HTR-8/SVneo (cell line): ENCODE results near the gene PBX3.
A peak's percentile ranks its signal among the peaks of the same experiment; 100 is the strongest.

Experiments
- DNase-seq: peaks from one replicate; pipeline ENCODE4 v3.0.0; 2011; ENCODE audit warnings: low spot score, mixed read lengths; ENCODE audit not compliant: insufficient read length
- FAIRE-seq: peaks from 2 replicates; lab custom pipeline; 2011; peaks lifted over from hg19 to GRCh38; lab: Jason Lieb, UNC

The PBX3 gene

DNA sequence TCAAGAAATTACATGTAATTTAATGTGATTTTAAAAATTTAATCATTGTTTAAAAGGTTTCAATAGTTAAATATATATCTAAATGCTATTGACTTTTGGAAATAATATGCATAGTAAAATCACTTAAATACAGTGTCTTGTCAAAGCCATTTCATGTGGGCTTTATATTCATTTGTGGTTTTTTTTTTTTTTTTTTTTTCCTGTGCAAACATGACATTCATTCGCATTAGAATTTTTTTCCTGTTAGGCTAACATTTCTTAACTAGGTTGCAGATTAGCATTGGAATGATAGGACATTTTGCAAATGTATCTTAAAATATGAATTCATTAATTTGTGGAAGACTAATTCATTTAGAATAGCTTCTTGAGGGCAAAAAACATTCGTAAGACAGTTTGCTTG lies 149.8 kb downstream of the PBX3 start:
- FAIRE-seq (no peak), DNase-seq (no peak)

DNA sequence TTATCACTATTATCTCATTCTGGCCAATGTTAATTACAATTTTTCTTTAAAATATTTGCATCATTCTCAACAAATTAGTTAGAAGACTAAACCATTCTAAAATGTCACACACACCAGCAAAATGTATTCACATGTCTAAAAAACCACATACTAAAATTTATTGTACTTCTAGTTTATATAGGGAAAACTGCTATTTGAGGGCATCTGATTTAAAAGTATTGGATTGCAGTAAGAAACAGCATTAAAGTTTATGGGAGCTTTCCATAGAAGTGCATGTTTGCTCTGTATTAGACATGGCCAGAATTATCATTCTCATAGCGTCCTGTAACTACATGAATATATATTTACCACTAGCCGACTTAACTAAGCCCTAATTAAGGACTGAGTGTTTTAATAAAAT lies 150.3 kb downstream of the PBX3 start:
- FAIRE-seq: no peak
- no peak for DNase-seq

DNA sequence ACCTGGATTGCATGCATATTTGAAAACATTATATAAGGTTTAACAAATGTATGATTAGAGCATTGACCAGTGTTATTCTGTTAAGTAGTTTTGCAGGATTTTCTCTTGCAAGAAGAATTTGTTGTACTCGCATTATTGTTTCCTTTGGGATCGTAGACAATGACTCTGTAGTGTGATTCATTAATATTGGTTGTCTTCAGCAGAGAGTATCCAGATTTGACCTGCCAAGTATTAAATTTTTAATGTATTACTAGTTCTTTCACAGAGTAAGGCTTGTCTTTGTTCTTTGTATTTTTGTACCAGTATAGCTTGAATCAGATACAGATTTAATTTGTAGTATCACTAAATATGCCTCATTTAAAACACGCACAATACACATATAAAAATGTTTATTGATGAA lies 155.0 kb downstream of the PBX3 start:
- DNase-seq (no peak), FAIRE-seq (no peak)

DNA sequence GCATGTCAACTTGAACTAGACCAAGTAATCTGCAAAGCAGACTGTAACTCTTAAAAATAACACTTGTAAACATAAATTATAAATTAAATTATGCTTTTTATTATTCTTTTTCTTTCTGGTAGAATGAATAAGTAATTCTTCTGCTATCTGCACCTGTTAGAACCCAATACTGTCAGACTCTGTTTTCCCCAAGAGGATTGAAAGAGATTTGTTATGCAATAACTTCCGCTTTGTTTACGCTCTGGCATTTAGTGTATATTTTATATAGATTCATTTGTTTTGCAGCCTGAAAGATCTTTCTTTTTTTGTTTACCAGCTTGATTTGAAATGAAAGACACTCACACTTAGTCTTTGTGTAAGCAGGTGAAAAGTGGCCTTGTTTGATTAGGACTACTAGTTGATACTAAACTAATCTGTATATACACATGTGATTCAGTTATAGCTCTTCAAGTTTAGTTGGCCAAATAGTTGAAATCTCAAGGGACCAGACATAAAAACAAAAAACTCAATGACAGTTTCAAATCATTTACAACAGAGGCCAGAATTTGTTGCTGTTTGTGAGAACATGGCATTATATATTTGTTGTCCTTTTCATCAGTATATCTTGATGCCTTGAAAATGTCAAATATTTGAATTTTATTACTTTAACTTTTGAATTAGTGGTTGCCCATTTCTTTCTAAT lies 155.8 kb downstream of the PBX3 start:
- DNase-seq: no peak
- FAIRE-seq: no peak

DNA sequence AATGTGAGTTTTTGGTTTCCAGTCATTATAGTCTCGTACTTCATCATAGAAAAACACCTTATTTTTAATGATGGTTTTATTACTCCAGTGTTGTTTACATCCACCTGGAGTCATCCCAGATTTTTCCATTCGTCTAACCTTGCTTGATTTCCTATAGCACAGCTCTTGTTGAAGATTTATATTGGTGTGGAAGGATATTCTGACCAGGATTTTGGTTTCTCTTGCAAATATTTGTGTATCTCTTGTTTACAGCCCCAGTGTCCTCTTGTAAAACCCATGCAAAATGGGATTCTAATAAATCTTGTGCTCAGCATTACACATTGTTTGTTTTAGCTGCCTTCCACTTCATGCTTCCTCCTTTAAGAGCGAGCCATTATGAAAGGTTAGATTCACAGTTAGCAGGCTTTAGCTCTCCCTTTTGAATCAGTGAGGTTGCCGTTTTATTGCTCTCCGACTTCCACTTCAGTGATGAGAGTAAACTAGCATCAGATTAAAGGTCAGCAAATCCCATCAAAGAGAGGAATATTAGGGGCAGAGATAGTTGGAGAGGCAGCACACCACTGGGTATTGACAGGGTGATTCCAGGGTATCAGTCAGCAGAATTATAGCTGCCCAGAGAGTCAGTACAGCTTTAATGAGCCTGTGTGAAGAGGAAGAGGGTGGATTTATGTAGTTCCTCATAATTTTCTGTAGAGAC lies 157.1 kb downstream of the PBX3 start:
- FAIRE-seq (no peak), DNase-seq (no peak)

DNA sequence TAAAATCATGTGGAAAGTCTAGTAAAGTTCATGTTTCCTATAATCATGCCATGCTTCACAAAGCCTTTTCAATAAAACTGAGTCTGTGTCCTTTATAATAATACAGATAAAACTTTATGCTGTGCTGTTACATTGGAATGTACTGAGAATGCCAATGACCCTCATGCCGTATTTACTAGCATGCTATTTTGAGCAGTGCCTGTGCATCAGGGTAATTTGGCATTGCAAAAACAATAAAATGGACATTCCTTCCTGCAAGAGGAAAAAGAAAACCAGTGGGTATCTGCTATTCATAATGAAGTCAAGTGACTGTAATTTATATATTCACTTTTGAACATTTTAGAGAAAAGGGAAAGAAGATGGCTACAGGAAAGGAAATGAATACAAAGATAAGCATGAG lies 159.0 kb downstream of the PBX3 start:
- FAIRE-seq (no peak), DNase-seq (no peak)

DNA sequence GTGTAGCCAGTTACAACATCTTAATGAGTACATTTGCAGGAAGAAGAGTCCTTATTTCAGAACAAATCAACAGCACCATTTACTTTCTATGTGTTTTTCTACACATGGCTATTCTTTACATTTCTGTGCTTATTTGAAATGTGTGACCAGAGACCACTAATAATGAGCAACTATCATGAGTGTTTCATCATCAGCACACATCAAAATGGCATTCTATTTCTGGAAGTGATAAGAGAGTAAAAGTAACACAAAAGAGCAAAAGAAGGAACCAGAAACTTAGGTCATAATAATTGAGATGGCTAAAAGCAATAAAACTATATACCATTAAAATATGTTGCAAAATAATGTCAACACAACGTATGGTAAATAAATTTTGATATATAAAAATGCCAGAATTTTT lies 159.7 kb downstream of the PBX3 start:
- FAIRE-seq (no peak), DNase-seq (no peak)

DNA sequence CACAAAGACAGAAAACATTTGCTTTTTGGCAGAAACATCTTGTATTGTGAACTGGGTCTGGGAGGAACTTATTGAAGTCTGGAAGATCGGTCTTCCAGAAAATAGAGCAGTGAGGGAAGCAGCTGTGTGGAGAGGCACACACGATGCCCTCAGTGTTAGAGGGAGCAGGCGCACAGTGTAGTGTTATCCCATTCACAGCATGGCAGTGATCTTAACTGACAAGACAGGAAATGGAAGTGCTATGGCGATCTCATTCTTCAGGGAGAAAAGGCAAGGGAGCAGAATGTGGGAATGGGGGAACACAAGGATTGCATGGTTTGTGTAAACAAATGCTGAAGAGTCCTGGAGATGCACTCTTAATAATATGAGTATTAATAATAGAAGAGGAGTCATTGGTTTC lies 161.0 kb downstream of the PBX3 start:
- DNase-seq: no peak
- no peak for FAIRE-seq

DNA sequence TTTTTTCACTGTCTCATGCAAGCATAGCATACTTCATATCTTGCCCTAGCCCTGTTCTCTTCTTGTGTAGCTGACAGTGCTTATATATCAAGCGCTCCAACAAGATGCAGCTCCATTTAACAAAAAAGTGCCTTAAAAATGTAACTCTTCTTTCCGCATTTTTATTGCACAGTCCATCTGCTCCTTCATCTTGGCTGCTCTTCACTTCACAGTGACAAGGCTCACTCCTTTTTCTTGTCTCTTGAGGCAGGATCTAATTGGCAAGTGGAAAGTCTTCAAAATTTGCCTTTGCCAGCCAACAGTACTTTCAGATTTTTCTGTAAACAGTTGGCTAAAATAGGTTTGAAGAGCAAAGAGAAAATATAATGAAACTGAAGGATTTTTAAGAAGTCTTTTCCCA lies 161.8 kb downstream of the PBX3 start:
- DNase-seq (no peak), FAIRE-seq (no peak)

DNA sequence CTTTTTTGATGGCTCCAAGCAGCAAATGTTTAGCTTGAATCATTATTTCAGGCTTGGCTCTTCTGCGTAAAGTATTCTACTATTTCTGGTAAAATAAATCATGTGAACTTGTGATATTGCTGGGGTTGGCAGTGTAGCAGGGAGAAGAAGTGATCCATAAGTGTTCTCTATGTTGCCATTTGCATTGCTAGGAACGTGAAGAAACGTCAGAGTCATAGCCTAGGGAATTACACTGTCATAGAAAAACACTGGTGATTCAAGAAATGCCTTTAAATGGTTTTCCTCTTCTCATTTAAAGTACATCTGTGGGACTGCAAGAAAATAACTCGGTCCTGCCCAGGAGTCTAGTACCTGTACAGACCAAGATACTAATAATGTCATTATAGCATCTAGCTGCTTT lies 162.3 kb downstream of the PBX3 start:
- no peak for DNase-seq

DNA sequence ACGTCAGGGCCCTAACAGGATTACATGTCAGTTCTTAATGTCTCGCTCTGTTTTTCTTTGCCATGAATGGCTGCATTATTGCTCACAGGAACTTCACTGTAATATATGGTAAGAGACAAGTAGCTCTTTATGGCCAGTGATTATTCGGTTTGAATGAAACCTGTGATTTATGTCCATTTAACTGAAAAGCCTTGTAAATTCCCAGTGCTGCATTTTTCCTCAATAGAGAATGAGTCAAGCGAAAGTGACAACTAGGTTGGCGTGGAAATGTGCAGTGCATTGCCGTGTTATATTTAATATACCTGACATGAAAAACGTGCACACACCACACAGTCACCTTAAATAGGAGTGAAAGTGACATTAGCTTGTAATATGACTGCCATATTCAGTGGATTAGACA lies 163.1 kb downstream of the PBX3 start:
- no peak for FAIRE-seq
- no peak for DNase-seq

More for the DNA sequence above, 162.3 kb downstream of the PBX3 start:
- FAIRE-seq: no peak

DNA sequence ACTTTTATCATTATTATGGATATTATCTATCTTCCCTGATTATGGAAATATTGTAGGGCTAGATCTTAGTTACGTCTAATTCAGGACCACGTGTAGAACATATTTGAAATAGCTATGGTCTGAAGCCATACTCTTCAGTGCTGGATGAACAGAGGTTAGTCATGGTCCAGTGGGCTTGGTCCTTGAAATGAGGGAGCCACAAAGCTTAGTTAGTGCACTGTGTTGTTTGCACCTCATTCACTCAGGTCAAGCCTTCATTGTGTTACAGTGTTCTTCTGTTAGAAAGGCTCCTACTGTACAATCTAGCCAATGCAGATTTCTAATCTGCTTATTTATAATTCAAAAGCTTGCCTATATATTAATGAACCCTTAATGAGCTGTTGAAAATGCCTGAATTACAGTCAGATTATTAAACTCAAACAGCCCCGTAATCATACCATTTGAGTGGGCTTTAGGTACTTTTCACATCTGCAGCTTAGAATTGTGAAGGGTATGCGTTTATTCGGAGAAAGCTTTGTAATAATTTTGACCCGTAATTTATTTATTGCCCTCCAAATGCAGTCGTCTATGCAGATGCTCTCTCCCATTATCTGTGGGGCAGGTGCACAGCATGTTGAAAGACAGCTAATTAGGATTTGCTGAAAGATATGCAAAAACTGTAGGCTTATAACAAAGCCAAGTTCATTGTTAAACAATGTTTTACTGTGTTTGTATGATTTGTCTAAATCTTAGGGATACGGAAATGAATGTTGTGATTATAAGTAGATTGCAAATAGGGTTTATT lies 164.9 kb downstream of the PBX3 start:
- FAIRE-seq (no peak), DNase-seq (no peak)

DNA sequence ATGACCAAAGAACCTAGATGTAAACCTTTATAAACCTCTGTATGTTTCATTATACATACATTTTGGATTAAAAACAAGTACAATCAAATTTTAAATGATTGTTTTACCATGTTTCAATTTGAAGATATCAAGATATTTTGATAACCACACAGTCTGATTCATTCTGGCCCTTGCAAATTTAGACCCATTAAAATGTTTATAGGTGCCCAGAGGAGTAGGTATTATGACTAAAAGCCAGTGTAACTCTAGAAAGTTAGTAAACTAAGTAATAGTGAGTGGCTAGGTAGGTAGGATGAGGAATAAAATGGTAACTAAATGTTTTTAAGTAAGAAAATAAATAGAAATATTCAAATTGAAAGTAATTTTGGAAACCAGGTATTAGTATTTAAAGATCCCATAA lies 165.5 kb downstream of the PBX3 start:
- FAIRE-seq (no peak), DNase-seq (no peak)

DNA sequence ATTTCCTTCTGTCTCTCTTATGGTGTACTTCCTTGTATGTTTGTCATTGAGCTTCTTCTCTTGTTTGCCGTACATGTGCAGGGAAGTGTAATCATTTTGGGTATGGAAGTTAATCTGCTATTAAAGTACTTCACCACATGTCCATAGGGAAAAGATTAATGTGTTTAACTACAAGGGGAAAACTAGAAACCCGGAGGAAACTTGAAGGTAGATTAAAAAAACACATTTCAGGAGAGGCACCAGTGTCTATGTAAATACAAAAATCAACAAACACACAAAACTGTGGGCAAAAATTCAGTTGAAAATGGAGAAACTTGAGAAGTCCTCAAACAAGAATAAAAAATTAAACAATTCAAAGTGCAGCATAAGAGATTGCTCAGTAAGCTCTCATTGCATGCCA lies 166.4 kb downstream of the PBX3 start:
- FAIRE-seq (no peak), DNase-seq (no peak)

DNA sequence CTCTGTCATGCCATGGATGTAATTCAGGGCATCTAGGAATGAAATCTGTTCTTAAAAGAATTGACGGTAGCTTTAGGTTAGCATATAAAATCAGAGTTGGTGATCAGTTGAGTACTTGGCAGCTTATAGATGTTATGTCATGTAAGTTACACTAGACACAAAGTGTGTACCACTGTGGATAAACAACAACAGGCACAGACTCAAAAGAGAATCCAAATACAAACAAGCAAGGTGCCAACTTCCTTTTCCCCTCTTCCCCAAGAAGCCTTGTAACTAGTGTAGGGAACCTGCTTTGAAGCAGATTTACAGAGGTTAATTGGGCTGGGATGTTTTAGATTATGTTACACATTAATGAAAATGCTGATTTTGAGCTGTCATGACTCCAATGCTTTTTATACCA lies 167.2 kb downstream of the PBX3 start:
- no peak for DNase-seq
- no peak for FAIRE-seq

DNA sequence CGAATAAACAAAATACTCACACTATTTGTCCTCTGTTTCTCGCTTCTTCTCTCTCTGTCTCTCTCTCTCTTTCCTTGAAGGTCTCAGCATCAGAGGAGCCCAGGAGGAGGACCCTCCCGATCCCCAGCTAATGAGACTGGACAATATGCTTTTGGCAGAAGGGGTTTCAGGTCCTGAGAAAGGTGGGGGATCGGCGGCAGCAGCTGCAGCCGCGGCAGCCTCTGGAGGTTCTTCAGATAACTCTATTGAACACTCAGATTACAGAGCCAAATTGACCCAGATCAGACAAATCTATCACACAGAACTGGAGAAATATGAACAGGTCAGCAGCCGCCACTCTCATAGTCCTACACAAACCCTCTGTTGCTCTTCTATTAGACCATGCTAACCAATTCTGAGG lies 168.4 kb downstream of the PBX3 start:
- DNase-seq (no peak), FAIRE-seq (no peak)

DNA sequence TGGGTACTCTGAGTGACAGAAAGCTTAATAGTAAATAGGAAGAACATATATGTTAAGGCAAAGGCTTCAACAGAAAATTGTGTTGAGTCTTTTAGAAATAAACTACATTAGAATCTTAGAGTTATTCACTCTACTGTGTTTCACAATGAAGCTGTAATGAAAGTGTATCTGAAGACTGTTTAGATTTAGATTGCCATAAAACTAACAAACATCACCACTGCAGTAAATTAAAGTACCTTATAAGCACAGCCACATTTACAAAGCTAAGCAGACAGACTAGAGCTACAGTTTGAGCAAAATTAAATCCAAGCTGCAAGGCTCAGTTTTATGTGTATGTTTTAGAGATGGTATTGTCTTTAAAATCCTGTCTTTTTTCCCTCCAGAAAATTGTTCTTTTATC lies 172.4 kb downstream of the PBX3 start:
- no peak for FAIRE-seq
- DNase-seq: no peak

DNA sequence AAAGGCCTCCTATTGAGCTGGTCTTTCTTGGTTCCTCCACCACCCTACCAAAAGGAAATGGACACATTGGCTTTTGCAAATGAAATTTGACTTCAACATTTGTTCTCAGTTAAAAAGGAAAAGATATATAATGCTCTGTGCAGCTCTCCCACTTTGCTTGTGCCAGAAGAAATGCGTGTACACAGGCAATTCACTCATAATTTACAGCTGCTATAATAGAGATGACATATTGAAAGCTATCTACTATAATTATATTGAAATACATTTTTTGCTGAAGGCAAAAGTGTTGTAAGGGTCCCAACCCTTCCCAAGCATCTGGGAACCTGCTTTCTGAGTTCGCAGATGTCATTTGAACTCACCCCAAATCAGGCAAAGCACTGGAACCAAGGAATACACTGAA lies 173.2 kb downstream of the PBX3 start:
- FAIRE-seq (no peak), DNase-seq (no peak)

DNA sequence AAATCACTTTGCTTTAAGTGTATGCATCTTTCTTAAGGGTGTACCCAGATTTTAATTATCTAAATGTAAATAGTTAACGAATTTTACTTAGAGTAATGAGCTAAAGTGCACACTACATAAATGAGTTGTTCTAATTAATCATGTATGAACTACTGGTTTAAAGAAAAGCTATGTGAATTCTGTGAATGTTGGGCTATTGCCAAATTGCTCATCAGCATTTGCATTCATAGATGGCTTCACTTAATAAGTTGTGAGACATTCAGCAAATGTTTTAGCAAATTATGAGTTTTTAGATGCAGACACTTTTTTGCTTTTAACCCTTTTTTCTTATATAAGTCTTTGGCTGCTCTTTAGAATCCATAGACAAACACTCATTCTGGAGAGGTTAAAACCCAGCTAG lies 175.7 kb downstream of the PBX3 start:
- DNase-seq: no peak
- no peak for FAIRE-seq

DNA sequence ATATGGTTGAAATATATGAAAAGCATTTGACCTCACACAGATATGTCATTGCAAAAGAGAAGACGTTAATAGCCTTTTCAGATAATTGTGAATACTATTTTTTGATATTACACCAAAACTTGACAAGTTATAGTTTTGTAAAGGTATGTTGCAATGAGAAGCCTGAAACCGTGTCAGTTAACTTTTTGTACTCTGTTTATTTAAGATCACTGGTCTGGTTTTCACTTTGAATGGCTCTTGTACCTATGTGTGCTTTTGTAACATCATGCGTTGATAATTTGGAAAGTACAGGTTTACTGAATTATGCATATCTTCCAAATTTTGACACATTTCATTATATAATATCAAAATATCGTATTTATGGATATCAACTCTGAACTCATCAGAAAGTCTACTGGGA lies 177.2 kb downstream of the PBX3 start:
- no peak for DNase-seq
- FAIRE-seq: no peak

DNA sequence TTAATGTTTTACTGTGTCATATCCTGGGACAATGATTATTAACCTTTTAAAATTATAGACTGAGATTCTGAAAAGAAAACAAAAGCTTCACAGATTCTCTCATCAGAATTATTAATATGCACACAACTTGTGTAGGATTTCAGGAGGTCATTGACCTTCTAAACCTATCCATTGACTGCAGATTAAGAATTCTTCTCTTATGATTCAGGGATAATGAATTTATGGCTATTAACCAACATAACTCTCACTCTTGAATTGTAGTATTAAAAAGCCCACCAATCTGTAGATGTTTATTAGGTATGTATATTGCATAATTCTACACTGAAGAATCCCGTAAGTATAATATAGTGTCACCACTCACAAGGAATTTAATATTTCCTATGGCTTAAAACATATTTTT lies 179.8 kb downstream of the PBX3 start:
- FAIRE-seq (no peak), DNase-seq (peak; percentile 4)
